Fibroblast of upper back skin (primary cell): ENCODE results near the gene CYP4F12.
A peak's percentile ranks its signal among the peaks of the same experiment; 100 is the strongest.
"Not testable (repeated sequence)": the region's sequence is repeated elsewhere in the genome, so short reads cannot be mapped to it uniquely, and the experiment has no call there.

Experiments
- DNase-seq: peaks from one replicate; pipeline ENCODE4 v3.0.0-alpha.2; 2013

The CYP4F12 gene

GRCh38 chr19:15672580-15673175 lies at the start of gene CYP4F12:
CYP4F12 (plus strand) TSS chr19:15673087; CDS start chr19:15673530, 443 bp downstream.
- no peak for DNase-seq

GRCh38 chr19:15623711-15624318 lies 49.1 kb upstream of the CYP4F12 start:
- DNase-seq: no peak

- DNase-seq: no peak
These were observed 44.5 kb upstream of the CYP4F12 start for GRCh38 chr19:15628236-15629002.

GRCh38 chr19:15629003-15629880 lies 43.6 kb upstream of the CYP4F12 start:
- DNase-seq: peak; percentile 26

- DNase-seq: peak; percentile 1
These were observed 41.1 kb upstream of the CYP4F12 start for GRCh38 chr19:15631817-15632216.

GRCh38 chr19:15633082-15633835 lies 39.6 kb upstream of the CYP4F12 start:
- no peak for DNase-seq

- no peak for DNase-seq
These were observed 38.8 kb upstream of the CYP4F12 start for GRCh38 chr19:15634105-15634504.

GRCh38 chr19:15635016-15635805 lies 37.7 kb upstream of the CYP4F12 start:
- DNase-seq: no peak

- no peak for DNase-seq
These were observed 36.9 kb upstream of the CYP4F12 start for GRCh38 chr19:15636026-15636425.

GRCh38 chr19:15639596-15639995 lies 33.3 kb upstream of the CYP4F12 start:
- no peak for DNase-seq

GRCh38 chr19:15640294-15640903 lies 32.5 kb upstream of the CYP4F12 start, which contains the start of gene CYP4F3:
CYP4F3 (plus strand) TSS chr19:15640897; CDS start chr19:15641416, 519 bp downstream.
- DNase-seq: no peak

GRCh38 chr19:15640904-15641597 lies 31.8 kb upstream of the CYP4F12 start:
- no peak for DNase-seq

GRCh38 chr19:15641901-15642491 lies 30.9 kb upstream of the CYP4F12 start:
- DNase-seq: no peak

GRCh38 chr19:15642807-15643206 lies 30.1 kb upstream of the CYP4F12 start:
- no peak for DNase-seq

GRCh38 chr19:15643387-15643786 lies 29.5 kb upstream of the CYP4F12 start:
- DNase-seq: no peak

GRCh38 chr19:15644066-15644741 lies 28.7 kb upstream of the CYP4F12 start:
- DNase-seq: no peak

GRCh38 chr19:15644816-15645215 lies 28.1 kb upstream of the CYP4F12 start:
- DNase-seq: no peak

- no peak for DNase-seq
These were observed 23.4 kb upstream of the CYP4F12 start for GRCh38 chr19:15649526-15649925.

- DNase-seq: not testable (repeated sequence)
These were observed 22.8 kb upstream of the CYP4F12 start for GRCh38 chr19:15650123-15650522.
